Smooth muscle cell (in vitro differentiated cells): ENCODE measurements around the gene BROX. TPM values are rescaled to one million over a fixed set of nuclear protein-coding genes. Genes with fewer than 3 reads are reported as not detected.

ENCODE experiments used
- DNase-seq: peaks from one replicate; lab custom pipeline; 2025; ENCODE audit not compliant: unreplicated experiment; lab: John Stamatoyannopoulos, UW
- H2AFZ ChIP-seq: fragments of 200-600 bp; sonication (generic); 2 replicates; pipeline ENCODE4 v1.6.0; 2016; ENCODE audit warnings: antibody characterized with exemption, low read depth, mild to moderate bottlenecking
- H3F3A ChIP-seq: fragments of 200-600 bp; sonication (generic); 2 replicates; pipeline ENCODE4 v1.6.0; 2017; ENCODE audit warnings: antibody characterized with exemption, low read depth
- H3K27ac ChIP-seq: fragments of 200-600 bp; sonication (generic); 2 replicates; pipeline ENCODE4 v1.5.1; 2016; ENCODE audit warnings: low read depth, mild to moderate bottlenecking
- H3K27me3 ChIP-seq: fragments of 200-600 bp; sonication (generic); 2 replicates; pipeline ENCODE4 v1.6.1; 2016; ENCODE audit warnings: low read depth, mild to moderate bottlenecking
- H3K36me3 ChIP-seq: fragments of 200-600 bp; sonication (generic); 2 replicates; pipeline ENCODE4 v1.5.1; 2016; ENCODE audit warnings: low read depth
- H3K4me1 ChIP-seq: fragments of 200-600 bp; sonication (generic); 2 replicates; pipeline ENCODE4 v1.5.1; 2016; ENCODE audit warnings: low read depth
- H3K4me2 ChIP-seq: fragments of 200-600 bp; sonication (generic); 2 replicates; pipeline ENCODE4 v1.6.0; 2016; ENCODE audit warnings: mild to moderate bottlenecking
- H3K4me3 ChIP-seq: fragments of 200-600 bp; sonication (generic); 2 replicates; pipeline ENCODE4 v1.5.1; 2016; ENCODE audit warnings: mild to moderate bottlenecking
- H3K79me2 ChIP-seq: fragments of 200-600 bp; sonication (generic); 2 replicates; pipeline ENCODE4 v1.6.0; 2016; ENCODE audit warnings: low read depth, mild to moderate bottlenecking
- H3K9ac ChIP-seq: fragments of 200-600 bp; sonication (generic); 2 replicates; pipeline ENCODE4 v1.6.0; 2016; ENCODE audit warnings: low read depth
- H3K9me3 ChIP-seq: fragments of 200-600 bp; sonication (generic); replicated peaks from 2 replicates; pipeline ENCODE4 v1.5.1; 2016; ENCODE audit warnings: low read depth
- H4K20me1 ChIP-seq: fragments of 200-600 bp; sonication (generic); 2 replicates; pipeline ENCODE4 v1.6.0; 2016; ENCODE audit warnings: low read depth
- CTCF ChIP-seq: fragments of 200-600 bp; sonication (generic); IDR thresholded peaks from 2 replicates; pipeline ENCODE4 v1.5.1; 2017; ENCODE audit warnings: borderline replicate concordance, mild to moderate bottlenecking, antibody characterized with exemption; ENCODE audit not compliant: insufficient read depth, poor library complexity, severe bottlenecking
- WGBS: methylation state at CpG from one replicate; pipeline ENCODE4 v1.1.7; 2016; ENCODE audit warnings: low lambda C conversion rate; 5-methylcytosine and 5-hydroxymethylcytosine counted together
- polyA plus RNA-seq: library from polyadenylated mRNA; unstranded; fragments of >200 nt; fragmentation: Nextera tagmentation; extraction: Ambion mirVana; gene quantifications from 2 replicates; pipeline ENCODE4 v1.2.1, GENCODE V29; 2016
- total RNA-seq: library from RNA; depleted of rRNA; stranded (reverse); fragments of >200 nt; gene quantifications from 2 replicates; pipeline ENCODE4 v1.2.3, GENCODE V29; 2014

The BROX gene
- total and polyA plus RNA-seq, 2 experiments from 2014 or later: 13.3 to 64.3 TPM

- H3K4me2 ChIP-seq: no peak overlapping the region
- no peaks in the 10 kb centered on the region for H3K9me3 ChIP-seq
- H3K4me1 ChIP-seq: no peaks in the 10 kb centered on the region
- no peak overlapping the region for H3K9ac ChIP-seq
- DNase-seq: no peak
- no peaks in the 10 kb centered on the region for H3K79me2 ChIP-seq
- H2AFZ ChIP-seq: no peak overlapping the region
- TF ChIP-seq CTCF: no peak
- H3K27ac ChIP-seq: no peak overlapping the region
- peaks cover 14% of the 10 kb centered on the region for H3K36me3 ChIP-seq
- WGBS: 100% methylated on average over 1 of the region's 1 CpG
- H3K27me3 ChIP-seq: no peaks in the 10 kb centered on the region
- H3F3A ChIP-seq: no peaks in the 10 kb centered on the region
- H3K4me3 ChIP-seq: no peak overlapping the region
- peaks cover 8% of the 10 kb centered on the region for H4K20me1 ChIP-seq
These were observed 42.3 kb upstream of the BROX start for GRCh38 chr1:222670110-222670509.

GRCh38 chr1:222680080-222680479 lies 32.3 kb upstream of the BROX start:
- Histone ChIP-seq H3K4me3 (no peak overlapping the region), H3K36me3 (peaks cover 7% of the 10 kb centered on the region), H3K9ac (no peak overlapping the region), H3F3A (no peaks in the 10 kb centered on the region), H3K4me2 (no peak overlapping the region), H3K27me3 (no peaks in the 10 kb centered on the region), H3K79me2 (no peaks in the 10 kb centered on the region), H4K20me1 (no peaks in the 10 kb centered on the region), H3K4me1 (no peaks in the 10 kb centered on the region), H3K9me3 (no peaks in the 10 kb centered on the region), H2AFZ (no peak overlapping the region), H3K27ac (no peak overlapping the region)
- WGBS: 96% methylated on average over 1 of the region's 1 CpG
- DNase-seq: no peak
- TF ChIP-seq CTCF: no peak

- H3K27ac ChIP-seq: no peak overlapping the region
- DNase-seq: no peak
- no peaks in the 10 kb centered on the region for H3K9me3 ChIP-seq
- WGBS: 54% methylated on average over 1 of the region's 1 CpG
- TF ChIP-seq CTCF: no peak
- H2AFZ ChIP-seq: no peak overlapping the region
- no peaks in the 10 kb centered on the region for H3K4me1 ChIP-seq
- no peaks in the 10 kb centered on the region for H3F3A ChIP-seq
- H3K9ac ChIP-seq: no peak overlapping the region
- no peaks in the 10 kb centered on the region for H3K27me3 ChIP-seq
- H3K36me3 ChIP-seq: peaks cover 17% of the 10 kb centered on the region
- H3K4me3 ChIP-seq: no peak overlapping the region
- no peak overlapping the region for H3K4me2 ChIP-seq
- peaks cover 36% of the 10 kb centered on the region for H4K20me1 ChIP-seq
- H3K79me2 ChIP-seq: peaks cover 18% of the 10 kb centered on the region
These were observed 21.3 kb upstream of the BROX start for GRCh38 chr1:222691016-222691415.

- Histone ChIP-seq H3K27me3 (no peaks in the 10 kb centered on the region), H3K79me2 (peaks cover 43% of the 10 kb centered on the region), H3K4me1 (no peaks in the 10 kb centered on the region), H3K36me3 (peaks cover 14% of the 10 kb centered on the region), H3F3A (no peaks in the 10 kb centered on the region), H3K4me2 (no peak overlapping the region), H3K9ac (no peak overlapping the region), H3K27ac (no peak overlapping the region), H3K4me3 (no peak overlapping the region), H3K9me3 (no peaks in the 10 kb centered on the region), H2AFZ (no peak overlapping the region), H4K20me1 (peaks cover 49% of the 10 kb centered on the region)
- WGBS: 93% methylated on average over 5 of the region's 5 CpGs
- no peak for TF ChIP-seq CTCF
- DNase-seq: no peak
These were observed 17.4 kb upstream of the BROX start for GRCh38 chr1:222694927-222695326.
